HepG2 (cell line): ENCODE data around the gene BRAF. TPM values are rescaled to one million over a fixed set of nuclear protein-coding genes. Genes with fewer than 3 reads are reported as not detected.

Experiments used
- ATAC-seq: fragments of 200-7000 bp; cut with Tn5 transposase; 3 replicates; pipeline ENCODE4 v1.9.1; 2020; ENCODE audit warnings: mild to moderate bottlenecking, moderate library complexity
- BruUV-seq: library from RNA; stranded (reverse); fragments of 400-500 nt; replicated peaks from 2 replicates; lab custom pipeline; 2021; lab: Mats Ljungman, UMichigan
- CTCF ChIA-PET: fragments of 300-600 bp; formaldehyde crosslinking; extraction: SDS; loops from one replicate; lab custom pipeline; 2021; ENCODE audit warnings: low total read pairs, inconsistent platforms, low intra/inter-chr PET ratio; lab: Yijun Ruan, JAX
- POLR2A ChIA-PET: fragments of 350-600 bp; sonication (Branson Sonifier 250); formaldehyde crosslinking; loops from one replicate; lab custom pipeline; 2020; ENCODE audit warnings: antibody characterized with exemption, inconsistent platforms; lab: Yijun Ruan, JAX
- DNase-seq: peaks from one replicate; pipeline ENCODE4 v3.0.0-alpha.2; 2015; ENCODE audit warnings: low spot score
- FAIRE-seq: peaks from 3 replicates; lab custom pipeline; 2011; peaks lifted over from hg19 to GRCh38; lab: Jason Lieb, UNC
- H2AFZ ChIP-seq: one replicate; pipeline ENCODE4 v1.6.1; 2011; ENCODE audit warnings: low read length, inconsistent platforms
- H3K27ac ChIP-seq: fragments of 300-600 bp; 3 replicates; pipeline ENCODE4 v1.8.0; 2011; ENCODE audit warnings: mixed run types, mild to moderate bottlenecking, mixed read lengths, low read length, inconsistent platforms; ENCODE audit not compliant: insufficient read depth; ENCODE audit errors: extremely low read length
- H3K27me3 ChIP-seq, 2 experiments: fragments of 200-600 bp in 1 of 2; 2 replicates in 1 of 2; 3 replicates in 1 of 2; pipeline versions ENCODE4 v1.6.0 to v1.8.0; 2011; ENCODE audit warnings: low read length in 2 of 2, mild to moderate bottlenecking in 2 of 2, moderate library complexity in 2 of 2, inconsistent platforms in 1 of 2; ENCODE audit not compliant: insufficient read depth in 2 of 2, control insufficient read depth in 1 of 2
- H3K36me3 ChIP-seq, 2 experiments: fragments of 200-600 bp in 1 of 2; replicated peaks in 1 of 2; 2 replicates in 1 of 2; 3 replicates in 1 of 2; pipeline versions ENCODE4 v1.5.1 to v1.8.0; 2011; ENCODE audit warnings: low read length in 2 of 2, inconsistent platforms in 1 of 2; ENCODE audit not compliant: insufficient read depth in 2 of 2, control insufficient read depth in 1 of 2
- H3K4me1 ChIP-seq: 2 replicates; pipeline ENCODE4 v1.5.1; 2012; ENCODE audit warnings: low read length, inconsistent platforms; ENCODE audit not compliant: insufficient read depth
- H3K4me2 ChIP-seq: 2 replicates; pipeline ENCODE4 v1.6.0; 2011; ENCODE audit warnings: low read depth, low read length, inconsistent platforms
- H3K4me3 ChIP-seq, 3 experiments: fragments of 200-600 bp in 1 of 3; sonication (generic), shearing (Covaris generic) in 1 of 3; replicated peaks in 1 of 3; 2 replicates each; pipeline ENCODE4 v1.5.1; 2011 to 2016; ENCODE audit warnings: low read length in 3 of 3, inconsistent platforms in 2 of 3, low read depth in 2 of 3, mild to moderate bottlenecking in 2 of 3, control low read depth in 1 of 3, mixed read lengths in 1 of 3; ENCODE audit not compliant: insufficient read depth in 1 of 3
- H3K79me2 ChIP-seq: one replicate; pipeline ENCODE4 v1.6.1; 2011; ENCODE audit warnings: low read length, inconsistent platforms; ENCODE audit not compliant: insufficient read depth
- H3K9ac ChIP-seq: 2 replicates; pipeline ENCODE4 v1.6.0; 2011; ENCODE audit warnings: mild to moderate bottlenecking, low read depth, low read length, inconsistent platforms; ENCODE audit not compliant: insufficient read depth
- H3K9me3 ChIP-seq: 2 replicates; pipeline ENCODE4 v1.5.1; 2012; ENCODE audit warnings: mild to moderate bottlenecking, low read length
- H4K20me1 ChIP-seq: 2 replicates; pipeline ENCODE4 v1.6.0; 2011; ENCODE audit warnings: inconsistent platforms, mild to moderate bottlenecking, low read length, moderate library complexity; ENCODE audit not compliant: insufficient read depth
- AGO1 ChIP-seq: fragments of 200-400 bp; formaldehyde crosslinking; IDR thresholded peaks from 2 replicates; pipeline ENCODE4 v1.6.1; 2017; ENCODE audit warnings: mild to moderate bottlenecking, low read depth, low read length, moderate library complexity; ENCODE audit not compliant: poor library complexity, severe bottlenecking
- DR1 ChIP-seq: sonication (generic); formaldehyde crosslinking; IDR thresholded peaks from 2 replicates; pipeline ENCODE4 v1.8.0; 2021; ENCODE audit warnings: mild to moderate bottlenecking, missing genetic modification reagents, inconsistent platforms
- FOXK1 ChIP-seq: sonication (generic); formaldehyde crosslinking; IDR thresholded peaks from 2 replicates; pipeline ENCODE4 v1.4.0; 2020; ENCODE audit warnings: low read depth, missing genetic modification reagents, borderline replicate concordance
- HNRNPL ChIP-seq: fragments of 200-400 bp; formaldehyde crosslinking; IDR thresholded peaks from 2 replicates; pipeline ENCODE4 v1.6.1; 2017; ENCODE audit warnings: mild to moderate bottlenecking, low read depth, low read length
- NCOA2 ChIP-seq: sonication (generic); formaldehyde crosslinking; IDR thresholded peaks from 2 replicates; pipeline ENCODE4 v1.8.0; 2022; ENCODE audit warnings: inconsistent platforms
- RARA ChIP-seq: IDR thresholded peaks from 2 replicates; pipeline ENCODE4 v1.6.1; 2016; ENCODE audit warnings: missing genetic modification reagents, missing compliant biosample characterization
- SMARCE1 ChIP-seq: fragments of 450-650 bp; IDR thresholded peaks from 2 replicates; pipeline ENCODE4 v1.6.1; 2017; ENCODE audit warnings: borderline replicate concordance
- SP140L ChIP-seq: sonication (generic); formaldehyde crosslinking; IDR thresholded peaks from 2 replicates; pipeline ENCODE4 v1.4.0; 2020; ENCODE audit warnings: missing genetic modification reagents, borderline replicate concordance
- TEAD3 ChIP-seq: optimal IDR thresholded peaks from 2 replicates; pipeline ENCODE3; 2016; ENCODE audit warnings: borderline replicate concordance
- ZBTB1 ChIP-seq: sonication (generic); formaldehyde crosslinking; IDR thresholded peaks from 2 replicates; pipeline ENCODE4 v1.4.0; 2020; ENCODE audit warnings: missing genetic modification reagents, borderline replicate concordance
- ZFP36L2 ChIP-seq: sonication (generic); formaldehyde crosslinking; IDR thresholded peaks from 2 replicates; pipeline ENCODE4 v1.4.0; 2020; ENCODE audit warnings: missing genetic modification reagents
- ZNF441 ChIP-seq: sonication (generic); formaldehyde crosslinking; IDR thresholded peaks from 2 replicates; pipeline ENCODE4 v1.7.0; 2021; ENCODE audit warnings: missing genetic modification reagents, borderline replicate concordance
- ZNF720 ChIP-seq: sonication (generic); formaldehyde crosslinking; IDR thresholded peaks from 2 replicates; pipeline ENCODE4 v1.4.0; 2020; ENCODE audit warnings: missing genetic modification reagents
- ZNF780A ChIP-seq: sonication (generic); formaldehyde crosslinking; IDR thresholded peaks from 2 replicates; pipeline ENCODE4 v1.8.0; 2022; ENCODE audit warnings: mild to moderate bottlenecking, missing genetic modification reagents, moderate library complexity
- ZNF883 ChIP-seq: sonication (generic); formaldehyde crosslinking; IDR thresholded peaks from 2 replicates; pipeline ENCODE4 v1.5.1; 2020; ENCODE audit warnings: mild to moderate bottlenecking, missing genetic modification reagents; ENCODE audit errors: not compliant biosample characterization
- ZNF891 ChIP-seq: sonication (generic); formaldehyde crosslinking; IDR thresholded peaks from 2 replicates; pipeline ENCODE4 v1.5.0; 2020; ENCODE audit warnings: mild to moderate bottlenecking, missing genetic modification reagents
- WGBS: methylation state at CpG from one replicate; pipeline ENCODE4 v1.1.6; 2017; ENCODE audit warnings: low lambda C conversion rate; 5-methylcytosine and 5-hydroxymethylcytosine counted together
- in situ Hi-C: cut with HindIII; loops from 2 replicates; pipeline ENCODE4 v1.10.0; 2017; ENCODE audit warnings: low pct_unique_long_range_greater_than_20kb; ENCODE audit not compliant: extremely low pct_ligation_motif_present
- intact Hi-C: fragments of 100-400 bp; cut with micrococcal nuclease; formaldehyde crosslinking; loops from one replicate; pipeline ENCODE4 v1.10.0; 2022; ENCODE audit not compliant: unreplicated experiment
- polyA plus RNA-seq, 8 experiments: library from polyadenylated mRNA; depleted of rRNA in 3 of 8; stranded (reverse) in 7 of 8; unstranded in 1 of 8; fragments of >200 nt; fragmentation: Illumina TruSeq in 4 of 8; extraction: Trizol in 4 of 8; gene quantifications; 2 replicates each; pipeline versions ENCODE4 v1.2.1 to v1.2.3, GENCODE V29; 2011 to 2016; ENCODE audit warnings: low read depth in 4 of 8, missing spikeins in 1 of 8, mixed read lengths in 1 of 8; ENCODE audit not compliant: insufficient read depth in 1 of 8
- total RNA-seq, 5 experiments: library from RNA; depleted of rRNA; stranded (reverse); fragments of >200 nt; fragmentation: Illumina TruSeq; extraction: Trizol; gene quantifications; 2 replicates each; pipeline ENCODE4 v1.2.3, GENCODE V29; 2016; ENCODE audit warnings: low read depth in 1 of 5
- TF ChIP-seq, protein P1 (sequence below): IDR thresholded peaks from 2 replicates; pipeline ENCODE4 v1.6.1; 2016
- TF ChIP-seq, protein P2 (sequence below): sonication (generic); formaldehyde crosslinking; IDR thresholded peaks from 2 replicates; pipeline ENCODE4 v1.5.1; 2020; ENCODE audit warnings: missing genetic modification reagents, mild to moderate bottlenecking, borderline replicate concordance
- TF ChIP-seq, protein P3 (sequence below): sonication (generic); formaldehyde crosslinking; IDR thresholded peaks from 2 replicates; pipeline ENCODE4 v1.4.0; 2020; ENCODE audit warnings: missing genetic modification reagents

BRAF gene
- total and polyA plus RNA-seq, 2 of the 13 experiments (the other 11 are each of a cell fraction or from before 2014, with no cell fraction given), result 12.5 to 13.4 TPM

DNA sequence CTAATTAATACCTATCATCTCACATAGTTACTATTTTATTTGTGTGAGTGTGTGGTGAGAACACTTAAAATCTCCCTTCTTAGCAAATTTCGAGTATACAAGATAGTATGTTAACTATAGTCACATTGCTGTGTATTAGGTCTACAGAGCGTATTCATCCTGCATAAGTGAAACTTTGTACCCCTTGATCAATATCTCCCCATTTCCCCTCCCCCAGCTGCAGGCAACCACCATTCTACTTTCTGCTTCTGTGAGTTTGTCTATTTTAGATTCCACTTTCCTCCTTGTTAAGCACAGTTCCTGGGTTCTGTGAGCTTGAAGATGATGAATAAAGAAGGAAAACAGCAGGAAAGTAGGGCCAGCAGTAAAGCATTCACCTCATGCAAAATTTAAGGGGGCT is 47.6 kb upstream of the BRAF start:
- no peaks in the 10 kb centered on the region for H3K79me2 ChIP-seq
- in situ Hi-C loops, result no loop called here
- no peak for DNase-seq
- ChIA-PET CTCF (no interaction called here), POLR2A (interaction anchor here (1.5 to 1.6 kb wide), 2 partner anchors 48 to 142 kb away, joined by 3 to 7 read pairs; partner anchors contain the start of gene BRAF)
- peak; percentile 20 for ATAC-seq
- no peaks in the 10 kb centered on the region for H3K27me3 ChIP-seq
- no peaks in the 10 kb centered on the region for H3K9me3 ChIP-seq
- peaks cover 79% of the 10 kb centered on the region for H3K4me1 ChIP-seq
- no peaks in the 10 kb centered on the region for H3K36me3 ChIP-seq
- FAIRE-seq, result no peak
- peak overlapping the region; percentile 45 for H3K9ac ChIP-seq
- intact Hi-C loops, result loop anchor here (2.0 kb wide), 1 partner anchor 48 kb away; the partner anchor contains the start of gene BRAF
- no TSS peak for BruUV-seq
- peak overlapping the region; percentile 34 to 43 (median 36) for H3K4me3 ChIP-seq
- H3K27ac ChIP-seq, result peak overlapping the region; percentile 85
- no peaks in the 10 kb centered on the region for H4K20me1 ChIP-seq
- H2AFZ ChIP-seq, result no peak overlapping the region
- peak overlapping the region; percentile 81 for H3K4me2 ChIP-seq
- 7% methylated on average over 2 of the region's 2 CpGs for WGBS
- no peak for TF ChIP-seq SMARCE1
- no peak for TF ChIP-seq SP140L
- TF ChIP-seq ZNF891 (CRISPR knock-in tag), result no peak
- TF ChIP-seq DR1, result no peak
- TF ChIP-seq, protein P1, sequence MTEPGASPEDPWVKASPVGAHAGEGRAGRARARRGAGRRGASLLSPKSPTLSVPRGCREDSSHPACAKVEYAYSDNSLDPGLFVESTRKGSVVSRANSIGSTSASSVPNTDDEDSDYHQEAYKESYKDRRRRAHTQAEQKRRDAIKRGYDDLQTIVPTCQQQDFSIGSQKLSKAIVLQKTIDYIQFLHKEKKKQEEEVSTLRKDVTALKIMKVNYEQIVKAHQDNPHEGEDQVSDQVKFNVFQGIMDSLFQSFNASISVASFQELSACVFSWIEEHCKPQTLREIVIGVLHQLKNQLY (CRISPR knock-in tag), result no peak
- TF ChIP-seq, protein P2, sequence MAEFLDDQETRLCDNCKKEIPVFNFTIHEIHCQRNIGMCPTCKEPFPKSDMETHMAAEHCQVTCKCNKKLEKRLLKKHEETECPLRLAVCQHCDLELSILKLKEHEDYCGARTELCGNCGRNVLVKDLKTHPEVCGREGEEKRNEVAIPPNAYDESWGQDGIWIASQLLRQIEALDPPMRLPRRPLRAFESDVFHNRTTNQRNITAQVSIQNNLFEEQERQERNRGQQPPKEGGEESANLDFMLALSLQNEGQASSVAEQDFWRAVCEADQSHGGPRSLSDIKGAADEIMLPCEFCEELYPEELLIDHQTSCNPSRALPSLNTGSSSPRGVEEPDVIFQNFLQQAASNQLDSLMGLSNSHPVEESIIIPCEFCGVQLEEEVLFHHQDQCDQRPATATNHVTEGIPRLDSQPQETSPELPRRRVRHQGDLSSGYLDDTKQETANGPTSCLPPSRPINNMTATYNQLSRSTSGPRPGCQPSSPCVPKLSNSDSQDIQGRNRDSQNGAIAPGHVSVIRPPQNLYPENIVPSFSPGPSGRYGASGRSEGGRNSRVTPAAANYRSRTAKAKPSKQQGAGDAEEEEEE (CRISPR knock-in tag), result no peak
- TF ChIP-seq AGO1, result no peak
- TF ChIP-seq ZNF883, result no peak
- TF ChIP-seq FOXK1, result no peak
- TF ChIP-seq ZNF720 (CRISPR knock-in tag), result no peak
- TF ChIP-seq ZFP36L2, result no peak
- peak; percentile 20; the same call in 1 of the 2 replicates for TF ChIP-seq ZNF441
- TF ChIP-seq TEAD3 (CRISPR knock-in tag), result no peak
- TF ChIP-seq, protein P3, sequence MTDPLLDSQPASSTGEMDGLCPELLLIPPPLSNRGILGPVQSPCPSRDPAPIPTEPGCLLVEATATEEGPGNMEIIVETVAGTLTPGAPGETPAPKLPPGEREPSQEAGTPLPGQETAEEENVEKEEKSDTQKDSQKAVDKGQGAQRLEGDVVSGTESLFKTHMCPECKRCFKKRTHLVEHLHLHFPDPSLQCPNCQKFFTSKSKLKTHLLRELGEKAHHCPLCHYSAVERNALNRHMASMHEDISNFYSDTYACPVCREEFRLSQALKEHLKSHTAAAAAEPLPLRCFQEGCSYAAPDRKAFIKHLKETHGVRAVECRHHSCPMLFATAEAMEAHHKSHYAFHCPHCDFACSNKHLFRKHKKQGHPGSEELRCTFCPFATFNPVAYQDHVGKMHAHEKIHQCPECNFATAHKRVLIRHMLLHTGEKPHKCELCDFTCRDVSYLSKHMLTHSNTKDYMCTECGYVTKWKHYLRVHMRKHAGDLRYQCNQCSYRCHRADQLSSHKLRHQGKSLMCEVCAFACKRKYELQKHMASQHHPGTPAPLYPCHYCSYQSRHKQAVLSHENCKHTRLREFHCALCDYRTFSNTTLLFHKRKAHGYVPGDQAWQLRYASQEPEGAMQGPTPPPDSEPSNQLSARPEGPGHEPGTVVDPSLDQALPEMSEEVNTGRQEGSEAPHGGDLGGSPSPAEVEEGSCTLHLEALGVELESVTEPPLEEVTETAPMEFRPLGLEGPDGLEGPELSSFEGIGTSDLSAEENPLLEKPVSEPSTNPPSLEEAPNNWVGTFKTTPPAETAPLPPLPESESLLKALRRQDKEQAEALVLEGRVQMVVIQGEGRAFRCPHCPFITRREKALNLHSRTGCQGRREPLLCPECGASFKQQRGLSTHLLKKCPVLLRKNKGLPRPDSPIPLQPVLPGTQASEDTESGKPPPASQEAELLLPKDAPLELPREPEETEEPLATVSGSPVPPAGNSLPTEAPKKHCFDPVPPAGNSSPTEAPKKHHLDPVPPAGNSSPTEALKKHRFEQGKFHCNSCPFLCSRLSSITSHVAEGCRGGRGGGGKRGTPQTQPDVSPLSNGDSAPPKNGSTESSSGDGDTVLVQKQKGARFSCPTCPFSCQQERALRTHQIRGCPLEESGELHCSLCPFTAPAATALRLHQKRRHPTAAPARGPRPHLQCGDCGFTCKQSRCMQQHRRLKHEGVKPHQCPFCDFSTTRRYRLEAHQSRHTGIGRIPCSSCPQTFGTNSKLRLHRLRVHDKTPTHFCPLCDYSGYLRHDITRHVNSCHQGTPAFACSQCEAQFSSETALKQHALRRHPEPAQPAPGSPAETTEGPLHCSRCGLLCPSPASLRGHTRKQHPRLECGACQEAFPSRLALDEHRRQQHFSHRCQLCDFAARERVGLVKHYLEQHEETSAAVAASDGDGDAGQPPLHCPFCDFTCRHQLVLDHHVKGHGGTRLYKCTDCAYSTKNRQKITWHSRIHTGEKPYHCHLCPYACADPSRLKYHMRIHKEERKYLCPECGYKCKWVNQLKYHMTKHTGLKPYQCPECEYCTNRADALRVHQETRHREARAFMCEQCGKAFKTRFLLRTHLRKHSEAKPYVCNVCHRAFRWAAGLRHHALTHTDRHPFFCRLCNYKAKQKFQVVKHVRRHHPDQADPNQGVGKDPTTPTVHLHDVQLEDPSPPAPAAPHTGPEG (CRISPR knock-in tag), result no peak
- TF ChIP-seq ZNF780A (CRISPR knock-in tag), result no peak
- TF ChIP-seq ZBTB1 (CRISPR knock-in tag), result no peak
- TF ChIP-seq NCOA2 (CRISPR knock-in tag), result 0 out of 2 replicates have a peak, but pooled peaks have one; percentile 27
- no peak for TF ChIP-seq RARA (CRISPR knock-in tag)
- TF ChIP-seq HNRNPL, result no peak
